ENCODE measurements around the gene ANKRD30A. TPM values are rescaled to one million over a fixed set of nuclear protein-coding genes. Genes with fewer than 3 reads are reported as not detected.
A peak's percentile ranks its signal among the peaks of the same experiment; 100 is the strongest.
"Not testable (repeated sequence)": the region's sequence is repeated elsewhere in the genome, so short reads cannot be mapped to it uniquely, and the experiment has no call there.

Gene ANKRD30A
- not detected for polyA plus RNA-seq (2013, experiment 1 of 2)
- not detected for polyA plus RNA-seq (2013, experiment 2 of 2)

GRCh38 chr10:37125191-37125732, at the start of gene ANKRD30A:
Gene ANKRD30A, plus strand, starts transcription at chr10:37125598. Its CDS starts 190 bp downstream, at chr10:37125788.
- no peak within 1 kb of the TSS for H3K4ac ChIP-seq (ENCODE audit: low read depth in 1 of 2, low read length in 2 of 2)
- no peak for DNase-seq
- no peak within 1 kb of the TSS for H2BK15ac ChIP-seq (ENCODE audit: low read depth, poor library complexity, severe bottlenecking)
- no peaks in the 10 kb centered on the region for H3K36me3 ChIP-seq (ENCODE audit: control insufficient read depth in 1 of 2, insufficient read depth in 2 of 2, low read depth in 1 of 2, low read length in 2 of 2)
- H3K27me3 ChIP-seq (ENCODE audit: control insufficient read depth in 1 of 2, insufficient read depth in 1 of 2, low read length in 2 of 2), result no peaks in the 10 kb centered on the region
- H2AK5ac ChIP-seq (ENCODE audit: low read length, severe bottlenecking), result no peak within 1 kb of the TSS
- WGBS, result 94% methylated on average over 39 of the region's 39 CpGs
- no peak within 1 kb of the TSS for H4K91ac ChIP-seq (ENCODE audit: low read length)
- no peak within 1 kb of the TSS for H2BK12ac ChIP-seq (ENCODE audit: low read length in 2 of 2)
- no peak within 1 kb of the TSS for H3K27ac ChIP-seq (ENCODE audit: low read length, poor library complexity, severe bottlenecking)
- H3K9ac ChIP-seq (ENCODE audit: low read length), result no peak within 1 kb of the TSS
- no peaks in the 10 kb centered on the region for H3K79me1 ChIP-seq (replicated peaks; ENCODE audit: low read length, poor library complexity, severe bottlenecking)
- H3K4me2 ChIP-seq (ENCODE audit: low read length, poor library complexity, severe bottlenecking), result no peak within 1 kb of the TSS
- H3K9me3 ChIP-seq (ENCODE audit: control insufficient read depth, low read length), result no peaks in the 10 kb centered on the region
- no peak within 1 kb of the TSS for H2BK120ac ChIP-seq (ENCODE audit: low read depth, low read length)
- no peak within 1 kb of the TSS for H4K8ac ChIP-seq (ENCODE audit: low read length)
- H2AFZ ChIP-seq (ENCODE audit: low read depth, low read length), result no peak within 1 kb of the TSS
- H3K14ac ChIP-seq (ENCODE audit: low read length in 2 of 2), result no peak within 1 kb of the TSS
- H2BK5ac ChIP-seq (ENCODE audit: low read depth, low read length, poor library complexity, severe bottlenecking), result no peak within 1 kb of the TSS
- H3K18ac ChIP-seq (ENCODE audit: low read depth in 1 of 2, low read length in 2 of 2), result no peak within 1 kb of the TSS
- no peak within 1 kb of the TSS for H3K4me3 ChIP-seq (ENCODE audit: insufficient read depth in 1 of 2, low read depth in 1 of 2, low read length in 2 of 2)
- H3K23ac ChIP-seq (ENCODE audit: low read length in 2 of 2), result peak within 1 kb of the TSS in 1 of 2 experiments; percentile 72
- no peaks in the 10 kb centered on the region for H3K4me1 ChIP-seq (ENCODE audit: control insufficient read depth, insufficient read depth, low read depth, low read length)

- not testable (repeated sequence) for H3K4me3 ChIP-seq (ENCODE audit: insufficient read depth in 1 of 2, low read depth in 1 of 2, low read length in 2 of 2); H4K91ac ChIP-seq (ENCODE audit: low read length); H2BK15ac ChIP-seq (ENCODE audit: low read depth, poor library complexity, severe bottlenecking); H4K8ac ChIP-seq (ENCODE audit: low read length); H3K4me1 ChIP-seq (ENCODE audit: control insufficient read depth, insufficient read depth, low read depth, low read length); H3K14ac ChIP-seq (ENCODE audit: low read length in 2 of 2); H2BK5ac ChIP-seq (ENCODE audit: low read depth, low read length, poor library complexity, severe bottlenecking); H2AK5ac ChIP-seq (ENCODE audit: low read length, severe bottlenecking); H3K4ac ChIP-seq (ENCODE audit: low read depth in 1 of 2, low read length in 2 of 2); H3K27me3 ChIP-seq (ENCODE audit: control insufficient read depth in 1 of 2, insufficient read depth in 1 of 2, low read length in 2 of 2); H3K23ac ChIP-seq (ENCODE audit: low read length in 2 of 2); H2BK120ac ChIP-seq (ENCODE audit: low read depth, low read length); H2BK12ac ChIP-seq (ENCODE audit: low read length in 2 of 2); H3K18ac ChIP-seq (ENCODE audit: low read depth in 1 of 2, low read length in 2 of 2); H3K4me2 ChIP-seq (ENCODE audit: low read length, poor library complexity, severe bottlenecking); H3K9ac ChIP-seq (ENCODE audit: low read length); H3K36me3 ChIP-seq (ENCODE audit: control insufficient read depth in 1 of 2, insufficient read depth in 2 of 2, low read depth in 1 of 2, low read length in 2 of 2); H3K9me3 ChIP-seq (ENCODE audit: control insufficient read depth, low read length); H2AFZ ChIP-seq (ENCODE audit: low read depth, low read length); H3K27ac ChIP-seq (ENCODE audit: low read length, poor library complexity, severe bottlenecking); DNase-seq; H3K79me1 ChIP-seq (replicated peaks; ENCODE audit: low read length, poor library complexity, severe bottlenecking)
- 83% methylated on average over 9 of the region's 10 CpGs for WGBS
Measured at GRCh38 chr10:37076083-37076482, 49.3 kb upstream of the ANKRD30A start.

- no peak for DNase-seq
- Histone ChIP-seq H2BK5ac (ENCODE audit: low read depth, low read length, poor library complexity, severe bottlenecking) (no peak overlapping the region), H4K8ac (ENCODE audit: low read length) (no peak overlapping the region), H3K23ac (ENCODE audit: low read length in 2 of 2) (no peak overlapping the region), H3K9me3 (ENCODE audit: control insufficient read depth, low read length) (peaks cover 5% of the 10 kb centered on the region), H2BK15ac (ENCODE audit: low read depth, poor library complexity, severe bottlenecking) (no peak overlapping the region), H3K9ac (ENCODE audit: low read length) (no peak overlapping the region), H3K4ac (ENCODE audit: low read depth in 1 of 2, low read length in 2 of 2) (no peak overlapping the region), H3K14ac (ENCODE audit: low read length in 2 of 2) (no peak overlapping the region), H3K4me3 (ENCODE audit: insufficient read depth in 1 of 2, low read depth in 1 of 2, low read length in 2 of 2) (no peak overlapping the region), H3K27me3 (ENCODE audit: control insufficient read depth in 1 of 2, insufficient read depth in 1 of 2, low read length in 2 of 2) (no peaks in the 10 kb centered on the region), H2AFZ (ENCODE audit: low read depth, low read length) (no peak overlapping the region), H4K91ac (ENCODE audit: low read length) (no peak overlapping the region), H2BK120ac (ENCODE audit: low read depth, low read length) (no peak overlapping the region), H3K79me1 (replicated peaks; ENCODE audit: low read length, poor library complexity, severe bottlenecking) (no peaks in the 10 kb centered on the region), H3K36me3 (ENCODE audit: control insufficient read depth in 1 of 2, insufficient read depth in 2 of 2, low read depth in 1 of 2, low read length in 2 of 2) (no peaks in the 10 kb centered on the region), H2BK12ac (ENCODE audit: low read length in 2 of 2) (no peak overlapping the region), H2AK5ac (ENCODE audit: low read length, severe bottlenecking) (no peak overlapping the region), H3K18ac (ENCODE audit: low read depth in 1 of 2, low read length in 2 of 2) (no peak overlapping the region), H3K27ac (ENCODE audit: low read length, poor library complexity, severe bottlenecking) (no peak overlapping the region), H3K4me2 (ENCODE audit: low read length, poor library complexity, severe bottlenecking) (no peak overlapping the region), H3K4me1 (ENCODE audit: control insufficient read depth, insufficient read depth, low read depth, low read length) (no peaks in the 10 kb centered on the region)
- WGBS, result 15% methylated on average over 2 of the region's 3 CpGs
Measured at GRCh38 chr10:37095792-37096573, 29.4 kb upstream of the ANKRD30A start.

GRCh38 chr10:37101261-37101660, 24.1 kb upstream of the ANKRD30A start:
- Histone ChIP-seq H3K36me3 (ENCODE audit: control insufficient read depth in 1 of 2, insufficient read depth in 2 of 2, low read depth in 1 of 2, low read length in 2 of 2) (no peaks in the 10 kb centered on the region), H3K9me3 (ENCODE audit: control insufficient read depth, low read length) (no peaks in the 10 kb centered on the region), H3K4me3 (ENCODE audit: insufficient read depth in 1 of 2, low read depth in 1 of 2, low read length in 2 of 2) (no peak overlapping the region), H2BK5ac (ENCODE audit: low read depth, low read length, poor library complexity, severe bottlenecking) (no peak overlapping the region), H3K79me1 (replicated peaks; ENCODE audit: low read length, poor library complexity, severe bottlenecking) (no peaks in the 10 kb centered on the region), H3K9ac (ENCODE audit: low read length) (no peak overlapping the region), H3K27me3 (ENCODE audit: control insufficient read depth in 1 of 2, insufficient read depth in 1 of 2, low read length in 2 of 2) (no peaks in the 10 kb centered on the region), H2AFZ (ENCODE audit: low read depth, low read length) (no peak overlapping the region), H2BK120ac (ENCODE audit: low read depth, low read length) (no peak overlapping the region), H2AK5ac (ENCODE audit: low read length, severe bottlenecking) (no peak overlapping the region), H3K14ac (ENCODE audit: low read length in 2 of 2) (no peak overlapping the region), H3K23ac (ENCODE audit: low read length in 2 of 2) (no peak overlapping the region), H4K8ac (ENCODE audit: low read length) (no peak overlapping the region), H3K27ac (ENCODE audit: low read length, poor library complexity, severe bottlenecking) (no peak overlapping the region), H3K4ac (ENCODE audit: low read depth in 1 of 2, low read length in 2 of 2) (no peak overlapping the region), H3K4me2 (ENCODE audit: low read length, poor library complexity, severe bottlenecking) (no peak overlapping the region), H4K91ac (ENCODE audit: low read length) (no peak overlapping the region), H2BK12ac (ENCODE audit: low read length in 2 of 2) (no peak overlapping the region), H2BK15ac (ENCODE audit: low read depth, poor library complexity, severe bottlenecking) (no peak overlapping the region), H3K18ac (ENCODE audit: low read depth in 1 of 2, low read length in 2 of 2) (no peak overlapping the region), H3K4me1 (ENCODE audit: control insufficient read depth, insufficient read depth, low read depth, low read length) (no peaks in the 10 kb centered on the region)
- no peak for DNase-seq
- WGBS, result 75% methylated on average over 3 of the region's 3 CpGs
